Endothelial cell of umbilical vein (primary cell): Measurements from ENCODE around the gene DYNLL2. TPM values are rescaled to one million over a fixed set of nuclear protein-coding genes. Genes with fewer than 3 reads are reported as not detected.

ENCODE experiments used
- BruUV-seq: library from RNA; stranded (reverse); fragments of 400-500 nt; replicated peaks from 2 replicates; lab custom pipeline; 2021; lab: Mats Ljungman, UMichigan
- CTCF ChIA-PET: fragments of 300-600, 350-600 bp; sonication (Branson Sonifier 250); formaldehyde crosslinking; loops from one replicate; lab custom pipeline; 2021; ENCODE audit warnings: antibody characterized with exemption, inconsistent platforms; lab: Charles Lee
- POLR2A ChIA-PET: fragments of 300-600, 350-600 bp; sonication (Branson Sonifier 250); formaldehyde crosslinking; loops from one replicate; lab custom pipeline; 2021; ENCODE audit warnings: antibody characterized with exemption, inconsistent platforms; lab: Charles Lee
- DNase-seq: peaks from one replicate; pipeline ENCODE4 v3.0.0-alpha.2; 2011; ENCODE audit warnings: low read depth, low spot score
- FAIRE-seq: peaks from 2 replicates; lab custom pipeline; 2011; peaks lifted over from hg19 to GRCh38; lab: Jason Lieb, UNC
- H2AFZ ChIP-seq: 2 replicates; pipeline ENCODE4 v1.6.0; 2012; ENCODE audit warnings: low read depth, low read length, control low read depth, inconsistent platforms
- H3K27ac ChIP-seq: 2 replicates; pipeline ENCODE4 v1.5.1; 2011; ENCODE audit warnings: low read depth, mild to moderate bottlenecking, control low read depth, low read length, moderate library complexity; ENCODE audit not compliant: insufficient read depth
- H3K27me3 ChIP-seq, 2 experiments: 2 replicates each; pipeline versions ENCODE4 v1.6.0 to v1.6.1; 2011; ENCODE audit warnings: low read length in 2 of 2, mixed read lengths in 1 of 2; ENCODE audit not compliant: control insufficient read depth in 2 of 2, insufficient read depth in 2 of 2
- H3K36me3 ChIP-seq, 2 experiments: 2 replicates in 1 of 2; 3 replicates in 1 of 2; pipeline ENCODE4 v1.5.1; 2011; ENCODE audit warnings: low read length in 2 of 2, mild to moderate bottlenecking in 1 of 2, moderate library complexity in 1 of 2; ENCODE audit not compliant: control insufficient read depth in 2 of 2, insufficient read depth in 2 of 2; ENCODE audit errors: extremely low read depth in 1 of 2
- H3K4me1 ChIP-seq: 3 replicates; pipeline ENCODE4 v1.5.1; 2011; ENCODE audit warnings: mild to moderate bottlenecking, low read length; ENCODE audit not compliant: control insufficient read depth, insufficient read depth; ENCODE audit errors: extremely low read depth
- H3K4me2 ChIP-seq: 2 replicates; pipeline ENCODE4 v1.6.1; 2011; ENCODE audit warnings: low read length, control low read depth, mixed read lengths; ENCODE audit not compliant: insufficient read depth
- H3K4me3 ChIP-seq, 3 experiments: fragments of 200-600 bp in 1 of 3; sonication (generic), shearing (Covaris generic) in 1 of 3; replicated peaks in 1 of 3; 2 replicates each; pipeline ENCODE4 v1.5.1; 2011 to 2016; ENCODE audit warnings: control low read depth in 3 of 3, low read length in 3 of 3, mild to moderate bottlenecking in 2 of 3, inconsistent platforms in 1 of 3, low read depth in 1 of 3, moderate library complexity in 1 of 3; ENCODE audit not compliant: insufficient read depth in 1 of 3
- H3K79me2 ChIP-seq: 2 replicates; pipeline ENCODE4 v1.6.0; 2012; ENCODE audit warnings: low read length, inconsistent platforms; ENCODE audit not compliant: control insufficient read depth, insufficient read depth
- H3K9ac ChIP-seq: replicated peaks from 2 replicates; pipeline ENCODE3; 2011; ENCODE audit warnings: low read length, control low read depth; ENCODE audit not compliant: insufficient read depth; ENCODE audit errors: extremely low read depth
- H3K9me1 ChIP-seq: replicated peaks from 3 replicates; pipeline ENCODE4 v1.6.0; 2011; ENCODE audit warnings: mild to moderate bottlenecking, low read length; ENCODE audit not compliant: control insufficient read depth, insufficient read depth; ENCODE audit errors: extremely low read depth
- H3K9me3 ChIP-seq: replicated peaks from 2 replicates; pipeline ENCODE4 v1.5.1; 2012; ENCODE audit warnings: low read length, inconsistent platforms; ENCODE audit not compliant: control insufficient read depth, insufficient read depth
- H4K20me1 ChIP-seq: replicated peaks from 2 replicates; pipeline ENCODE3; 2011; ENCODE audit warnings: mild to moderate bottlenecking, low read length; ENCODE audit not compliant: control insufficient read depth, insufficient read depth; ENCODE audit errors: extremely low read depth
- EZH2 ChIP-seq: IDR thresholded peaks from 2 replicates; pipeline ENCODE4 v1.6.1; 2012; ENCODE audit warnings: borderline replicate concordance, low read depth, mild to moderate bottlenecking, moderate library complexity, low read length, inconsistent platforms; ENCODE audit not compliant: severe bottlenecking
- FOS ChIP-seq: IDR thresholded peaks from 2 replicates; pipeline ENCODE4 v1.6.1; 2011; ENCODE audit warnings: mild to moderate bottlenecking, low read length, moderate library complexity, borderline replicate concordance; ENCODE audit not compliant: insufficient read depth
- GATA2 ChIP-seq: IDR thresholded peaks from 2 replicates; pipeline ENCODE4 v1.7.0; 2011; ENCODE audit warnings: low read depth, mild to moderate bottlenecking, moderate library complexity, mixed read lengths, low read length; ENCODE audit not compliant: insufficient read length, insufficient read depth
- JUN ChIP-seq: IDR thresholded peaks from 2 replicates; pipeline ENCODE4 v1.6.1; 2011; ENCODE audit warnings: borderline replicate concordance, low read depth; ENCODE audit not compliant: insufficient read length, insufficient read depth
- MYC ChIP-seq: IDR thresholded peaks from one replicate; pipeline ENCODE4 v1.6.1; 2011; ENCODE audit warnings: mild to moderate bottlenecking, low read depth, low read length
- dilution Hi-C: fragments of 300-500 bp; cut with MboI; formaldehyde crosslinking; loops from one replicate; pipeline ENCODE4 v1.15.0; 2019; ENCODE audit warnings: low sequenced_read_pairs; ENCODE audit not compliant: extremely low pct_ligation_motif_present
- intact Hi-C: fragments of 100-400 bp; cut with micrococcal nuclease; formaldehyde crosslinking; loops from one replicate; pipeline ENCODE4 v1.10.0; 2022
- polyA plus RNA-seq, 4 experiments: library from polyadenylated mRNA; depleted of rRNA in 3 of 4; stranded (reverse) in 3 of 4; unstranded in 1 of 4; fragments of >200 nt; gene quantifications; 2 replicates each; pipeline versions ENCODE4 v1.2.1 to v1.2.3, GENCODE V29; 2011 to 2012; ENCODE audit warnings: missing spikeins in 1 of 4
- total RNA-seq: library from RNA; stranded (reverse); gene quantifications from 2 replicates; pipeline ENCODE4 v1.2.3, GENCODE V29; 2021
- TF ChIP-seq, protein P1 (sequence below), 2 donors: IDR thresholded peaks; 1 replicate in 1 of 2; 2 replicates in 1 of 2; pipeline ENCODE4 v1.5.1; 2011; ENCODE audit warnings: low read length in 2 of 2, mild to moderate bottlenecking in 2 of 2, moderate library complexity in 2 of 2, control low read depth in 1 of 2, inconsistent platforms in 1 of 2, low read depth in 1 of 2; ENCODE audit not compliant: insufficient read depth in 1 of 2; ENCODE audit errors: extremely low read depth in 1 of 2

DYNLL2 gene
- total and polyA plus RNA-seq, 2 donors (not counting 3 experiments of a cell fraction or from before 2014, with no cell fraction given), result 7.4 to 19.0 TPM

DNA sequence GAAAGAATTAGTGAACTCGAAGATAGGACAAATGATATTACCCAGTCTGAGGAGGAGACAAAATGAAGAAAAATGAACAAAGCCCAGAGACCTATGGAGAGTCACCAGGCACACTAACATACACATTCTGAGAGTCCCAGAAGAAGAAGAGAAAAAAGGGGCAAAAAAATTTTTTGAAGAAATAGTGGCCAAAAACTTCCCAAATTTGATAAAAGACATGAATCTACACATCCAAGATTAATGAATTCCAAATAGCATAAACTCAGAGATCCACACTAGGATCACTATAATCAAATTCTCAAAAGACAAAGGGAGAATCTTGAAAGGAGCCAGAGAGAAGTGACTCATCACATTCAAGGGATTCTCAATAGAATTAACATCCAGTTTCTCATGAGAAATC, 61.6 kb downstream of the DYNLL2 start:
- no peak overlapping the region for H2AFZ ChIP-seq
- DNase-seq (no peak), FAIRE-seq (no peak)
- intact Hi-C loops (no loop called here), dilution Hi-C loops (no loop called here)
- no peak overlapping the region for H3K4me2 ChIP-seq
- TF ChIP-seq GATA2 (no peak), MYC (no peak), JUN (no peak), EZH2 (no peak), FOS (no peak)
- TF ChIP-seq, protein P1, sequence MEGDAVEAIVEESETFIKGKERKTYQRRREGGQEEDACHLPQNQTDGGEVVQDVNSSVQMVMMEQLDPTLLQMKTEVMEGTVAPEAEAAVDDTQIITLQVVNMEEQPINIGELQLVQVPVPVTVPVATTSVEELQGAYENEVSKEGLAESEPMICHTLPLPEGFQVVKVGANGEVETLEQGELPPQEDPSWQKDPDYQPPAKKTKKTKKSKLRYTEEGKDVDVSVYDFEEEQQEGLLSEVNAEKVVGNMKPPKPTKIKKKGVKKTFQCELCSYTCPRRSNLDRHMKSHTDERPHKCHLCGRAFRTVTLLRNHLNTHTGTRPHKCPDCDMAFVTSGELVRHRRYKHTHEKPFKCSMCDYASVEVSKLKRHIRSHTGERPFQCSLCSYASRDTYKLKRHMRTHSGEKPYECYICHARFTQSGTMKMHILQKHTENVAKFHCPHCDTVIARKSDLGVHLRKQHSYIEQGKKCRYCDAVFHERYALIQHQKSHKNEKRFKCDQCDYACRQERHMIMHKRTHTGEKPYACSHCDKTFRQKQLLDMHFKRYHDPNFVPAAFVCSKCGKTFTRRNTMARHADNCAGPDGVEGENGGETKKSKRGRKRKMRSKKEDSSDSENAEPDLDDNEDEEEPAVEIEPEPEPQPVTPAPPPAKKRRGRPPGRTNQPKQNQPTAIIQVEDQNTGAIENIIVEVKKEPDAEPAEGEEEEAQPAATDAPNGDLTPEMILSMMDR (IDR thresholded peaks at IDR 0.05; ENCODE audit: extremely low read depth in 1 of 2, insufficient read depth in 1 of 2, low read depth in 1 of 2, low read length in 2 of 2), result no peak
- H3K4me1 ChIP-seq, result no peaks in the 10 kb centered on the region
- H3K27ac ChIP-seq, result no peak overlapping the region
- no peak overlapping the region for H3K9ac ChIP-seq
- ChIA-PET CTCF (no interaction called here), POLR2A (no interaction called here)
- no peak overlapping the region for H3K4me3 ChIP-seq
- H4K20me1 ChIP-seq, result no peaks in the 10 kb centered on the region
- H3K36me3 ChIP-seq, result no peaks in the 10 kb centered on the region
- no peaks in the 10 kb centered on the region for H3K79me2 ChIP-seq
- no peaks in the 10 kb centered on the region for H3K9me1 ChIP-seq
- H3K9me3 ChIP-seq, result no peaks in the 10 kb centered on the region
- peaks cover 2 to 8% of the 10 kb centered on the region in 2 experiments for H3K27me3 ChIP-seq
- no TSS peak for BruUV-seq

Other genes starting within 250 kb of the DYNLL2 start
- 40.7 and 46.2 TPM in 2 replicates for gene MRPS23, start 233.4 kb upstream of the DYNLL2 start, total RNA-seq
- gene MRPS23, start 233.4 kb upstream of the DYNLL2 start, polyA plus RNA-seq, result 27.6 and 39.9 TPM in 2 replicates
- gene CUEDC1, start 128.0 kb upstream of the DYNLL2 start, total RNA-seq, result 27.7 and 28.5 TPM in 2 replicates
- 15.8 and 16.5 TPM in 2 replicates for gene CUEDC1, start 128.0 kb upstream of the DYNLL2 start, polyA plus RNA-seq
- gene VEZF1, start 95.2 kb upstream of the DYNLL2 start, total RNA-seq, result 58.2 and 59.0 TPM in 2 replicates
- 26.9 and 27.8 TPM in 2 replicates for gene VEZF1, start 95.2 kb upstream of the DYNLL2 start, polyA plus RNA-seq
- gene SRSF1, start 76.2 kb upstream of the DYNLL2 start, total RNA-seq, result 309 and 316 TPM in 2 replicates
- gene SRSF1, start 76.2 kb upstream of the DYNLL2 start, polyA plus RNA-seq, result 133 and 147 TPM in 2 replicates
- not detected in 2 replicates for gene OR4D1, start 65.0 kb downstream of the DYNLL2 start, total RNA-seq
- not detected in 2 replicates for gene OR4D1, start 65.0 kb downstream of the DYNLL2 start, polyA plus RNA-seq
- gene OR4D2, start 83.6 kb downstream of the DYNLL2 start, total RNA-seq, result not detected in 2 replicates
- not detected in 2 replicates for gene OR4D2, start 83.6 kb downstream of the DYNLL2 start, polyA plus RNA-seq
- not detected in 2 replicates for gene EPX, start 109.3 kb downstream of the DYNLL2 start, total RNA-seq
- gene EPX, start 109.3 kb downstream of the DYNLL2 start, polyA plus RNA-seq, result not detected in 2 replicates
- 12.2 and 16.3 TPM in 2 replicates for gene MKS1, start 135.8 kb downstream of the DYNLL2 start, total RNA-seq
- gene MKS1, start 135.8 kb downstream of the DYNLL2 start, polyA plus RNA-seq, result 13.2 TPM in 2 replicates
- not detected in 2 replicates for gene LPO, start 155.2 kb downstream of the DYNLL2 start, total RNA-seq
- not detected in 2 replicates for gene LPO, start 155.2 kb downstream of the DYNLL2 start, polyA plus RNA-seq
- gene MPO, start 197.5 kb downstream of the DYNLL2 start, total RNA-seq, result not detected in 2 replicates
- 0.02 TPM in 1 of 2 replicates, not detected in the other for gene MPO, start 197.5 kb downstream of the DYNLL2 start, polyA plus RNA-seq
- gene TSPOAP1, start 245.4 kb downstream of the DYNLL2 start, total RNA-seq, result not detected in 2 replicates
- not detected in 2 replicates for gene TSPOAP1, start 245.4 kb downstream of the DYNLL2 start, polyA plus RNA-seq